Measurements from ENCODE around the gene CYRIA. TPM values are rescaled to one million over a fixed set of nuclear protein-coding genes. Genes with fewer than 3 reads are reported as not detected.

The CYRIA gene
- total and polyA plus RNA-seq, 7 donors: 0.92 to 15.3 (median 9.0) TPM

DNA sequence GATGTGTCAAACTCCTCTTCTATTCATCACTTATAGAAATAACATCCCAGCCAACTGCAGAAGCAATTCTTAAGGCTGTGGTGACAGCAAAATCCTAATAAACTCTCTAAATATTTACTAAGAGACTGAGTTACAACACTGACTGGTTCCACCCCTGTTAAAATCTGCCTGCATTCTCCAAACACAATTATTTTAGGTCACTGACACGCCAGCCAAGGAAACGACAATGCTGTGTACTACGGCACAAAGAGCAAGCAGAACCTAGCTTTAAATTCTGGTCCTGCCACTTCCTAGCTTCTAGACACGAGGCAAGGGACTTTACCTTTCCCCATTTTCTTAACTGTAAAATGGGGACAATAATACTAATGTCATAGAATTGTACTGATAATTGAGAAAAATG lies 4.1 kb downstream of the CYRIA start:
- peak in 1 of 4 donors; percentile 13 for TF ChIP-seq POLR2AphosphoS5 (IDR thresholded peaks at IDR 0.05)
- TF ChIP-seq, protein P1, sequence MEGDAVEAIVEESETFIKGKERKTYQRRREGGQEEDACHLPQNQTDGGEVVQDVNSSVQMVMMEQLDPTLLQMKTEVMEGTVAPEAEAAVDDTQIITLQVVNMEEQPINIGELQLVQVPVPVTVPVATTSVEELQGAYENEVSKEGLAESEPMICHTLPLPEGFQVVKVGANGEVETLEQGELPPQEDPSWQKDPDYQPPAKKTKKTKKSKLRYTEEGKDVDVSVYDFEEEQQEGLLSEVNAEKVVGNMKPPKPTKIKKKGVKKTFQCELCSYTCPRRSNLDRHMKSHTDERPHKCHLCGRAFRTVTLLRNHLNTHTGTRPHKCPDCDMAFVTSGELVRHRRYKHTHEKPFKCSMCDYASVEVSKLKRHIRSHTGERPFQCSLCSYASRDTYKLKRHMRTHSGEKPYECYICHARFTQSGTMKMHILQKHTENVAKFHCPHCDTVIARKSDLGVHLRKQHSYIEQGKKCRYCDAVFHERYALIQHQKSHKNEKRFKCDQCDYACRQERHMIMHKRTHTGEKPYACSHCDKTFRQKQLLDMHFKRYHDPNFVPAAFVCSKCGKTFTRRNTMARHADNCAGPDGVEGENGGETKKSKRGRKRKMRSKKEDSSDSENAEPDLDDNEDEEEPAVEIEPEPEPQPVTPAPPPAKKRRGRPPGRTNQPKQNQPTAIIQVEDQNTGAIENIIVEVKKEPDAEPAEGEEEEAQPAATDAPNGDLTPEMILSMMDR (IDR thresholded peaks at IDR 0.05): no peak
- H3K4me1 ChIP-seq: peaks cover 0 to 86% (median 74%) of the 10 kb centered on the region in 4 donors

GRCh38 chr2:16660556-16660955 lies 5.1 kb downstream of the CYRIA start:
- peaks cover 0 to 95% (median 76%) of the 10 kb centered on the region in 4 donors for H3K4me1 ChIP-seq
- DNase-seq: no peak
- no peaks in the 10 kb centered on the region for H3K27me3 ChIP-seq
- no peak for TF ChIP-seq POLR2AphosphoS5 (IDR thresholded peaks at IDR 0.05)
- TF ChIP-seq EP300 (IDR thresholded peaks at IDR 0.05): no peak
- TF ChIP-seq, protein P1 (IDR thresholded peaks at IDR 0.05): no peak
- TF ChIP-seq POLR2A (IDR thresholded peaks at IDR 0.05): no peak
- H3K9me3 ChIP-seq: no peaks in the 10 kb centered on the region
- H3K27ac ChIP-seq: peak overlapping the region in 1 of 4 donors; percentile 83
- no peaks in the 10 kb centered on the region for H3K36me3 ChIP-seq
- WGBS, 2 donors: 53 to 66% methylated on average over 4 of the region's 4 CpGs
- intact Hi-C loops (cut with DNase I): no loop called here
- no peak overlapping the region for H3K4me3 ChIP-seq

More for the DNA sequence above, 4.1 kb downstream of the CYRIA start:
- H3K4me3 ChIP-seq: no peak overlapping the region
- H3K9me3 ChIP-seq: no peaks in the 10 kb centered on the region
- H3K36me3 ChIP-seq: no peaks in the 10 kb centered on the region
- H3K27me3 ChIP-seq: no peaks in the 10 kb centered on the region
- intact Hi-C loops (cut with DNase I): no loop called here
- peak overlapping the region; percentile 2 to 83 (median 10) for H3K27ac ChIP-seq
- WGBS, 2 donors: 32 to 55% methylated on average over 4 of the region's 4 CpGs
- DNase-seq: no peak

DNA sequence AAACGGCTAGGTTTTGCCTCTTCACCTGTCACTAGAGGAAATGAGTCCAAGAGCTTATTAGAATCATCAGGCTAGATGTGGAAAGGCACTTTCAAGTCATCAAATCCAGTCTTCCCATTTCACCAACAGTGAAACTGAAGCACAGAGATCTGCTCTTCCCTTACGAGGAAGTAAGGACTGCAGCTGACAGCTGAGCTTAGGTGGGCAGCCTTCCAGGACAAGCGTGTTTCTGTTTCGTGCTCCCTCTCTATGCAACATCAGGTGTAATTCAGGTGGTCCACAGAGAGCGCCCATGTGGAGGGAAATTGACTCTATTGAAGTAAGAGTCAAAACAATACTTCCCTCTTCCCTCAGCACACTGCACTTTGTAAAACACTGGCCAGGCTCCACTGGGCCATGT lies 5.5 kb downstream of the CYRIA start:
- H3K27me3 ChIP-seq: no peaks in the 10 kb centered on the region
- H3K4me3 ChIP-seq: no peak overlapping the region
- H3K9me3 ChIP-seq: no peaks in the 10 kb centered on the region
- H3K36me3 ChIP-seq: no peaks in the 10 kb centered on the region
- TF ChIP-seq EP300 (IDR thresholded peaks at IDR 0.05) (no peak), POLR2AphosphoS5 (IDR thresholded peaks at IDR 0.05) (no peak), POLR2A (IDR thresholded peaks at IDR 0.05) (no peak)
- TF ChIP-seq, protein P1 (IDR thresholded peaks at IDR 0.05): no peak
- H3K4me1 ChIP-seq: peaks cover 0 to 97% (median 76%) of the 10 kb centered on the region in 4 donors
- WGBS, 2 donors: 46 to 59% methylated on average over 5 of the region's 5 CpGs
- intact Hi-C loops (cut with DNase I): no loop called here
- no peak for DNase-seq
- peak overlapping the region in 1 of 4 donors; percentile 83 for H3K27ac ChIP-seq

- intact Hi-C loops (cut with DNase I): no loop called here
- Histone ChIP-seq H3K4me1 (peaks cover 0 to 95% (median 72%) of the 10 kb centered on the region in 4 donors), H3K4me3 (no peak overlapping the region), H3K27me3 (no peaks in the 10 kb centered on the region), H3K9me3 (no peaks in the 10 kb centered on the region), H3K27ac (peak overlapping the region; percentile 24 to 62 (median 32)), H3K36me3 (no peaks in the 10 kb centered on the region)
- WGBS, 2 donors: 60 to 68% methylated on average over 3 of the region's 3 CpGs
- DNase-seq: no peak
- no peak for TF ChIP-seq POLR2A (IDR thresholded peaks at IDR 0.05)
- TF ChIP-seq POLR2AphosphoS5 (IDR thresholded peaks at IDR 0.05): peak in 1 of 4 donors; percentile 34
Observed at GRCh38 chr2:16658076-16658739, 7.4 kb downstream of the CYRIA start.

GRCh38 chr2:16657671-16658070 lies 8.0 kb downstream of the CYRIA start:
- TF ChIP-seq, protein P1 (IDR thresholded peaks at IDR 0.05): no peak
- TF ChIP-seq EP300 (IDR thresholded peaks at IDR 0.05): no peak
- TF ChIP-seq POLR2AphosphoS5 (IDR thresholded peaks at IDR 0.05): no peak
- TF ChIP-seq POLR2A (IDR thresholded peaks at IDR 0.05): no peak

More at GRCh38 chr2:16657671-16658070, 8.0 kb downstream of the CYRIA start:
- no peaks in the 10 kb centered on the region for H3K36me3 ChIP-seq
- WGBS, 2 donors: 75 to 80% methylated on average over 1 of the region's 1 CpG
- peaks cover 0 to 96% (median 72%) of the 10 kb centered on the region in 4 donors for H3K4me1 ChIP-seq
- no peak for DNase-seq
- no peak overlapping the region for H3K4me3 ChIP-seq
- peak overlapping the region in 3 of 4 donors; percentile 20 to 62 (median 26) for H3K27ac ChIP-seq
- H3K9me3 ChIP-seq: no peaks in the 10 kb centered on the region
- intact Hi-C loops (cut with DNase I): no loop called here
- no peaks in the 10 kb centered on the region for H3K27me3 ChIP-seq
